Thymus (tissue), 14 donors: ENCODE results near the gene CSF2. TPM values are rescaled to one million over a fixed set of nuclear protein-coding genes. Genes with fewer than 3 reads are reported as not detected.

ENCODE experiments used
- DNase-seq, 9 donors: peaks; one replicate each; pipeline ENCODE4 v3.0.0-alpha.2; 2013; ENCODE audit warnings: low spot score in 9 of 9, low read depth in 6 of 9, missing footprints in 1 of 9
- H3K27ac ChIP-seq, 2 donors: one replicate each; pipeline ENCODE4 v1.5.1; 2013; ENCODE audit warnings: control low read depth in 1 of 2, low read depth in 1 of 2, low read length in 1 of 2, mild to moderate bottlenecking in 1 of 2, moderate library complexity in 1 of 2
- H3K27me3 ChIP-seq, 2 donors: one replicate each; pipeline ENCODE4 v1.5.1; 2013; ENCODE audit warnings: low read length in 1 of 2; ENCODE audit not compliant: control insufficient read depth in 2 of 2, insufficient read depth in 1 of 2
- H3K36me3 ChIP-seq, 2 donors: one replicate each; pipeline ENCODE4 v1.5.1; 2013; ENCODE audit warnings: low read length in 1 of 2, mild to moderate bottlenecking in 1 of 2, moderate library complexity in 1 of 2; ENCODE audit not compliant: control insufficient read depth in 2 of 2, insufficient read depth in 2 of 2
- H3K4me1 ChIP-seq, 2 donors: one replicate each; pipeline ENCODE4 v1.5.1; 2013; ENCODE audit warnings: low read length in 2 of 2; ENCODE audit not compliant: control insufficient read depth in 2 of 2, insufficient read depth in 2 of 2
- H3K4me3 ChIP-seq, 2 donors: one replicate each; pipeline ENCODE4 v1.5.1; 2013; ENCODE audit warnings: low read length in 2 of 2, control low read depth in 1 of 2, mild to moderate bottlenecking in 1 of 2
- H3K9me3 ChIP-seq, 2 donors: one replicate each; pipeline ENCODE4 v1.5.1; 2013; ENCODE audit warnings: low read length in 1 of 2, mild to moderate bottlenecking in 1 of 2; ENCODE audit not compliant: control insufficient read depth in 2 of 2, insufficient read depth in 1 of 2
- WGBS: extraction: QIAGEN DNeasy Blood & Tissue Kit; methylation state at CpG from one replicate; pipeline ENCODE4 v1.1.7; 2013; 5-methylcytosine and 5-hydroxymethylcytosine counted together
- long read RNA-seq, 10 donors: transcript quantifications; one replicate each; lab custom pipeline, GENCODE V29; 2026
- polyA plus RNA-seq: library from polyadenylated mRNA; stranded (reverse); fragments of 200-250 nt; gene quantifications from one replicate; pipeline ENCODE4 v1.2.3, GENCODE V29; 2013
- total RNA-seq: library from RNA; stranded (reverse); fragments of 120-200 nt; gene quantifications from one replicate; pipeline ENCODE4 v1.2.4, GENCODE V29; 2013
- donor health status: healthy.

The CSF2 gene
- 0.09 TPM for total RNA-seq
- polyA plus RNA-seq = 0.71 TPM
- long read RNA-seq, donor 1 = 0 reads
- long read RNA-seq, donor 2 = 0 reads
- long read RNA-seq, donor 3 = 0 reads
- long read RNA-seq, donor 4 = 0 reads
- long read RNA-seq, donor 5 = 0 reads
- long read RNA-seq, donor 6 = 0 reads
- long read RNA-seq, donor 7 = 0 reads
- long read RNA-seq, donor 8 = 0 reads
- long read RNA-seq, donor 9 = 0 reads
- long read RNA-seq, donor 10, partial matches to known transcripts = 0 of 1 reads
- long read RNA-seq, donor 10, other reads (novel, unspliced or antisense) = 0 of 1 reads

DNA sequence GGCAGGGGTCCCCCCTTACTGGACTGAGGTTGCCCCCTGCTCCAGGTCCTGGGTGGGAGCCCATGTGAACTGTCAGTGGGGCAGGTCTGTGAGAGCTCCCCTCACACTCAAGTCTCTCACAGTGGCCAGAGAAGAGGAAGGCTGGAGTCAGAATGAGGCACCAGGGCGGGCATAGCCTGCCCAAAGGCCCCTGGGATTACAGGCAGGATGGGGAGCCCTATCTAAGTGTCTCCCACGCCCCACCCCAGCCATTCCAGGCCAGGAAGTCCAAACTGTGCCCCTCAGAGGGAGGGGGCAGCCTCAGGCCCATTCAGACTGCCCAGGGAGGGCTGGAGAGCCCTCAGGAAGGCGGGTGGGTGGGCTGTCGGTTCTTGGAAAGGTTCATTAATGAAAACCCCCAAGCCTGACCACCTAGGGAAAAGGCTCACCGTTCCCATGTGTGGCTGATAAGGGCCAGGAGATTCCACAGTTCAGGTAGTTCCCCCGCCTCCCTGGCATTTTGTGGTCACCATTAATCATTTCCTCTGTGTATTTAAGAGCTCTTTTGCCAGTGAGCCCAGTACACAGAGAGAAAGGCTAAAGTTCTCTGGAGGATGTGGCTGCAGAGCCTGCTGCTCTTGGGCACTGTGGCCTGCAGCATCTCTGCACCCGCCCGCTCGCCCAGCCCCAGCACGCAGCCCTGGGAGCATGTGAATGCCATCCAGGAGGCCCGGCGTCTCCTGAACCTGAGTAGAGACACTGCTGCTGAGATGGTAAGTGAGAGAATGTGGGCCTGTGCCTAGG, at the start of gene CSF2:
Gene CSF2, plus strand, starts transcription at position 559 of the 783 bp plus-strand sequence. Its CDS starts 35 bp downstream, at position 594.
- no peak within 1 kb of the TSS for H3K27ac ChIP-seq
- DNase-seq = no peak
- no peaks in the 10 kb centered on the region for H3K27me3 ChIP-seq
- H3K9me3 ChIP-seq = no peaks in the 10 kb centered on the region
- WGBS = 90% methylated on average over 12 of the region's 12 CpGs
- no peak within 1 kb of the TSS for H3K4me3 ChIP-seq
- H3K36me3 ChIP-seq = no peaks in the 10 kb centered on the region
- H3K4me1 ChIP-seq = no peaks in the 10 kb centered on the region

GRCh38 chr5:132024117-132024435, 49.5 kb upstream of the CSF2 start:
- Histone ChIP-seq H3K27ac (no peak overlapping the region), H3K4me1 (peaks cover 12 to 13% of the 10 kb centered on the region in 2 donors), H3K4me3 (no peak overlapping the region), H3K27me3 (no peaks in the 10 kb centered on the region), H3K9me3 (no peaks in the 10 kb centered on the region), H3K36me3 (no peaks in the 10 kb centered on the region)
- WGBS = 69% methylated on average over 4 of the region's 4 CpGs
- no peak for DNase-seq

GRCh38 chr5:132024789-132025402, 48.7 kb upstream of the CSF2 start:
- DNase-seq = no peak
- Histone ChIP-seq H3K27me3 (no peaks in the 10 kb centered on the region), H3K9me3 (no peaks in the 10 kb centered on the region), H3K27ac (no peak overlapping the region), H3K4me3 (no peak overlapping the region), H3K36me3 (no peaks in the 10 kb centered on the region), H3K4me1 (peaks cover 6 to 10% of the 10 kb centered on the region in 2 donors)
- 83% methylated on average over 8 of the region's 8 CpGs for WGBS

DNA sequence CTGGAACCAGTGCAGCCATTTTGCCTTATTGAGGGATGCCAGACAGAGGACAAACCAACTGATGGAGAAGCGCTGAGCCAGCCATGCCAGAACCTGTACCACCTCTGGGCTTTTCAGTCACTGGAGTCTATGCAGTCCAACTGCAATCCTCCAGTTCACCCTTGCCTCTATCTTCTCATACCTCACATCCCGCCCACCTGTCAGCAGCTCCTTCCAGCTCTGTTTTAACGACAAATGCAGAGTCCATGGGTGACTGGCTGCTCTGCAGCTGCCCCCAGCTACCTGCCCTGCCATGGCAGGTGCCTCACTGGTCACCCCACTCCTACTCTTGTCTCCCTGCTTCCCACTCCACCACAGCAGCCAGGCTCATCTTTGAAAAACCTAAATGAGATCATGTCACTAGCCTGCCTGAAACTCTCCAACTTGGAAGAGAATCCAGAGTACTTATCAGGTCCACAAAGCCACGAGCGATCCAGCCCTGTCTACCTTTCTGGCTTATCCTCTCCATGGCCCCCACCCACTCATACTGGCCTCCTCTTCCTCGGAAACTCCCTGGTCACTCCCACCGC, 48.1 kb upstream of the CSF2 start:
- Histone ChIP-seq H3K27me3 (no peaks in the 10 kb centered on the region), H3K4me3 (no peak overlapping the region), H3K4me1 (peaks cover under 1 to 4% of the 10 kb centered on the region in 2 donors), H3K27ac (no peak overlapping the region), H3K36me3 (no peaks in the 10 kb centered on the region), H3K9me3 (no peaks in the 10 kb centered on the region)
- DNase-seq = no peak
- 94% methylated on average over 7 of the region's 7 CpGs for WGBS

- Histone ChIP-seq H3K4me3 (no peak overlapping the region), H3K9me3 (no peaks in the 10 kb centered on the region), H3K4me1 (no peaks in the 10 kb centered on the region), H3K27me3 (no peaks in the 10 kb centered on the region), H3K27ac (no peak overlapping the region), H3K36me3 (no peaks in the 10 kb centered on the region)
- DNase-seq = no peak
- WGBS = 70% methylated on average over 5 of the region's 5 CpGs
These were observed 47.0 kb upstream of the CSF2 start for GRCh38 chr5:132026516-132027008.

- 97% methylated on average over 2 of the region's 2 CpGs for WGBS
- Histone ChIP-seq H3K9me3 (no peaks in the 10 kb centered on the region), H3K4me1 (no peaks in the 10 kb centered on the region), H3K27ac (no peak overlapping the region), H3K27me3 (no peaks in the 10 kb centered on the region), H3K36me3 (no peaks in the 10 kb centered on the region), H3K4me3 (no peak overlapping the region)
- no peak for DNase-seq
These were observed 46.6 kb upstream of the CSF2 start for GRCh38 chr5:132027027-132027426.

- no peaks in the 10 kb centered on the region for H3K9me3 ChIP-seq
- DNase-seq = no peak
- no peaks in the 10 kb centered on the region for H3K4me1 ChIP-seq
- H3K36me3 ChIP-seq = no peaks in the 10 kb centered on the region
- no peaks in the 10 kb centered on the region for H3K27me3 ChIP-seq
- no peak overlapping the region for H3K4me3 ChIP-seq
- no peak overlapping the region for H3K27ac ChIP-seq
- WGBS = 93% methylated on average over 4 of the region's 4 CpGs
These were observed 43.8 kb upstream of the CSF2 start for GRCh38 chr5:132029609-132030330.

DNA sequence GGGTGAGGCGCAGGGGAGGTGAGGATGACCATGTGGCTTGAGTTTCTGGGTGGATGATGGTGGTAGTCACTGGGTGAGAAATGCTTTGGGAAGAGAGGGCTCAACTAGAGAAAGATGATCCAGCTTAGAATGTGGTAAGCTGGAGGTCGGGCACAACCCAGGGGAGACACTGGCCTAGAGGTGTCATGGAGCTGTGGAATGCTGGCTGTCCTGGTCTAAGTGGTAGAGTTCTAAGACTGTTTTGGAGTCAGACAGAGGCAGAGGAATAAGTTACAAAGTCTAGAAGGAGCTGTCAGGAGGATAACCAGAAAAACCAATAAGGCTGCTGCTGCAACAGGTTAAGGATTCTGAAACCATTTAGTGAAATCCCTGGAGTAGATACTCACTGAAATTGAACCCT, 43.0 kb upstream of the CSF2 start:
- Histone ChIP-seq H3K9me3 (no peaks in the 10 kb centered on the region), H3K4me1 (no peaks in the 10 kb centered on the region), H3K36me3 (no peaks in the 10 kb centered on the region), H3K4me3 (no peak overlapping the region), H3K27ac (no peak overlapping the region), H3K27me3 (no peaks in the 10 kb centered on the region)
- WGBS = 96% methylated on average over 2 of the region's 2 CpGs
- no peak for DNase-seq
